ENCODE results near the gene MUC22. TPM values are rescaled to one million over a fixed set of nuclear protein-coding genes. Genes with fewer than 3 reads are reported as not detected.
"Not testable (repeated sequence)": the region's sequence is repeated elsewhere in the genome, so short reads cannot be mapped to it uniquely, and the experiment has no call there.

MUC22 gene
- polyA plus RNA-seq, 2 of the 4 experiments (the other 2 are of a cell fraction) = not detected

- ChIA-PET POLR2A (no interaction called here), CTCF (interaction anchor here (0.7 kb wide), 1 partner anchor 30 kb away, joined by 3 read pairs; no protein-coding TSS in a partner anchor)
- TF ChIP-seq HES2 (IDR thresholded peaks at IDR 0.05) (no peak), CHD4 (IDR thresholded peaks at IDR 0.05; ENCODE audit: borderline replicate concordance) (no peak), EP300 (IDR thresholded peaks at IDR 0.05) (no peak), ESRRA (IDR thresholded peaks at IDR 0.05; ENCODE audit: borderline replicate concordance, low read length) (no peak), RNF2 (IDR thresholded peaks at IDR 0.05; ENCODE audit: borderline replicate concordance, low read depth) (no peak), NR3C1 (IDR thresholded peaks at IDR 0.05) (no peak), PHF8 (IDR thresholded peaks at IDR 0.05; ENCODE audit: borderline replicate concordance, low read depth) (no peak), RARB (CRISPR knock-in tag; IDR thresholded peaks at IDR 0.05) (no peak), CBX8 (IDR thresholded peaks at IDR 0.05) (no peak), CBX2 (IDR thresholded peaks at IDR 0.05; ENCODE audit: borderline replicate concordance, low read depth) (no peak), ATOH8 (CRISPR knock-in tag; IDR thresholded peaks at IDR 0.05; ENCODE audit: low read depth) (no peak), POLR2AphosphoS2 (conservative IDR thresholded peaks at IDR 0.05; ENCODE audit: low read length) (no peak), HOXB5 (CRISPR knock-in tag; IDR thresholded peaks at IDR 0.05) (no peak), NPAS2 (CRISPR knock-in tag; IDR thresholded peaks at IDR 0.05; ENCODE audit: borderline replicate concordance) (no peak)
- TF ChIP-seq, protein P1, sequence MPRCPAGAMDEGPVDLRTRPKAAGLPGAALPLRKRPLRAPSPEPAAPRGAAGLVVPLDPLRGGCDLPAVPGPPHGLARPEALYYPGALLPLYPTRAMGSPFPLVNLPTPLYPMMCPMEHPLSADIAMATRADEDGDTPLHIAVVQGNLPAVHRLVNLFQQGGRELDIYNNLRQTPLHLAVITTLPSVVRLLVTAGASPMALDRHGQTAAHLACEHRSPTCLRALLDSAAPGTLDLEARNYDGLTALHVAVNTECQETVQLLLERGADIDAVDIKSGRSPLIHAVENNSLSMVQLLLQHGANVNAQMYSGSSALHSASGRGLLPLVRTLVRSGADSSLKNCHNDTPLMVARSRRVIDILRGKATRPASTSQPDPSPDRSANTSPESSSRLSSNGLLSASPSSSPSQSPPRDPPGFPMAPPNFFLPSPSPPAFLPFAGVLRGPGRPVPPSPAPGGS (IDR thresholded peaks at IDR 0.05) = no peak
- WGBS (ENCODE audit: missing lambda C conversion rate) = 84% methylated on average over 2 of the region's 2 CpGs
- Histone ChIP-seq H3K4me3 (no peak overlapping the region), H3K4me1 (no peaks in the 10 kb centered on the region), H3K4me2 (no peak overlapping the region), H3K27ac (no peak overlapping the region), H3K9me3 (0 out of 3 replicates have a peak, but pooled peaks cover 4% of the 10 kb centered on the region)
- ATAC-seq (no peak), DNase-seq (ENCODE audit: low read depth in 1 of 2, low spot score in 1 of 2) (no peak), FAIRE-seq (no peak)
Measured at GRCh38 chr6:31020057-31020456, 9.8 kb downstream of the MUC22 start.

DNA sequence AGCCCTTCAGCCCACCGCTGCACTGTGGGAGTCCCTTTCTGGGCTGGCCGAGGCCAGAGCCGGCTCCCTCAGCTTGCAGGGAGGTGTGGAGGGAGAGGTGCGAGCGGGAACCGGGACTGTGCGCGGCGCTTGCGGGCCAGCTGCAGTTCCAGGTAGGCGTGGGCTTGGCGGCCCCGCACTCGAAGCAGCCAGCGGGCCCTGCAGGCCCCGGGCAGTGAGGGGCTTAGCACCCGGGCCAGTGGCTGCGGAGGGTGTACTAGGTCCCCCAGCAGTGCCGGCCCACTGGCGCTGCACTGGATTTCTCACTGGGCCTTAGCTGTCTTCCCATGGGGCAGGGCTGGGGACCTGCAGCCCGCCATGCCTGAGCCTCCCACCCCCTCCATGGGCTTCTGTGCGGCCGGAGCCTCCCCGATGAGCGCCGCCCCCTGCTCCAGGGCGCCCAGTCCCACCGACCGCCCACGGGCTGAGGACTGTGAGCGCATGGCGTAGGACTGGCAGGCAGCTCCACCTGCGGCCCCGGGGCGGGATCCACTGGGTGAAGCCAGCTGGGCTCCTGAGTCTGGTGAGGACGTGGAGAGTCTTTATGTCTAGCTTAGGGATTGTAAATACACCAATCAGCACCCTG lies 10.5 kb downstream of the MUC22 start:
- FAIRE-seq, H3K27ac ChIP-seq, POLR2A ChIA-PET: not testable (repeated sequence)

GRCh38 chr6:31021705-31022531 lies 11.6 kb downstream of the MUC22 start:
- not testable (repeated sequence) for FAIRE-seq, ATAC-seq

More for the DNA sequence above, 10.5 kb downstream of the MUC22 start:
- H3K9me3 ChIP-seq; ATAC-seq; H3K4me1 ChIP-seq; H3K4me2 ChIP-seq; H3K4me3 ChIP-seq; CTCF ChIA-PET; DNase-seq (ENCODE audit: low read depth in 1 of 2, low spot score in 1 of 2): not testable (repeated sequence)
- no CpG with 5 or more reads among the region's 36 CpGs for WGBS (ENCODE audit: missing lambda C conversion rate)

GRCh38 chr6:31025595-31025994 lies 15.3 kb downstream of the MUC22 start:
- POLR2A ChIA-PET = no interaction called here
- TF ChIP-seq ZC3H11A (IDR thresholded peaks at IDR 0.05) = no peak
- no peak for TF ChIP-seq HOXB5 (CRISPR knock-in tag; IDR thresholded peaks at IDR 0.05)
- no peak for TF ChIP-seq EHMT2 (IDR thresholded peaks at IDR 0.05; ENCODE audit: low read depth)
- no peak for TF ChIP-seq EP300 (IDR thresholded peaks at IDR 0.05)
- no peak for TF ChIP-seq CHD4 (IDR thresholded peaks at IDR 0.05; ENCODE audit: borderline replicate concordance)
- Histone ChIP-seq H3K27ac (no peak overlapping the region), H3K4me2 (no peak overlapping the region), H3K4me1 (no peaks in the 10 kb centered on the region), H3K4me3 (no peak overlapping the region), H3K9me3 (no peaks in the 10 kb centered on the region)
- CTCF ChIA-PET = no interaction called here
- FAIRE-seq = no peak
- ATAC-seq = no peak
- WGBS (ENCODE audit: missing lambda C conversion rate) = 18% methylated on average over 3 of the region's 4 CpGs
- no peak for DNase-seq (ENCODE audit: low read depth in 1 of 2, low spot score in 1 of 2)

More at GRCh38 chr6:31021705-31022531, 11.6 kb downstream of the MUC22 start:
- CTCF ChIA-PET = interaction anchor here (1.0 kb wide), 1 partner anchor 115 kb away, joined by 3 read pairs; no protein-coding TSS in a partner anchor
- H3K4me1 ChIP-seq; H3K4me3 ChIP-seq; H3K27ac ChIP-seq; H3K9me3 ChIP-seq; DNase-seq (ENCODE audit: low read depth in 1 of 2, low spot score in 1 of 2); POLR2A ChIA-PET; H3K4me2 ChIP-seq: not testable (repeated sequence)
- WGBS (ENCODE audit: missing lambda C conversion rate) = 69% methylated on average over 13 of the region's 15 CpGs

All from A549 (cell line).